Mesenchymal stem cell (in vitro differentiated cells and primary cell): ENCODE data around the gene FOSL2.

ENCODE experiments used
- DNase-seq: peaks from one replicate; pipeline ENCODE4 v3.0.0-alpha.2; 2013
- H2AFZ ChIP-seq: one replicate; pipeline ENCODE4 v1.6.1; 2013; ENCODE audit warnings: low read depth, mild to moderate bottlenecking, control low read depth, inconsistent platforms, low read length, moderate library complexity
- H2AK5ac ChIP-seq: 2 replicates; pipeline ENCODE4 v1.6.1; 2013; ENCODE audit warnings: low read length, moderate library complexity, mild to moderate bottlenecking, inconsistent platforms; ENCODE audit not compliant: severe bottlenecking
- H2BK120ac ChIP-seq: one replicate; pipeline ENCODE4 v1.6.1; 2013; ENCODE audit warnings: low read depth, mild to moderate bottlenecking, inconsistent platforms, low read length, moderate library complexity
- H2BK12ac ChIP-seq, 2 experiments: one replicate each; pipeline ENCODE4 v1.6.1; 2013; ENCODE audit warnings: inconsistent platforms in 2 of 2, low read length in 2 of 2, mild to moderate bottlenecking in 2 of 2, moderate library complexity in 2 of 2, control low read depth in 1 of 2
- H2BK15ac ChIP-seq: one replicate; pipeline ENCODE4 v1.6.1; 2013; ENCODE audit warnings: mild to moderate bottlenecking, low read depth, inconsistent platforms; ENCODE audit not compliant: poor library complexity, severe bottlenecking
- H2BK5ac ChIP-seq: 2 replicates; pipeline ENCODE4 v1.6.1; 2013; ENCODE audit warnings: low read depth, mild to moderate bottlenecking, low read length, control low read depth, inconsistent platforms; ENCODE audit not compliant: poor library complexity, severe bottlenecking
- H3K14ac ChIP-seq, 2 experiments: one replicate each; pipeline ENCODE4 v1.6.1; 2013; ENCODE audit warnings: inconsistent platforms in 2 of 2, low read length in 2 of 2, control low read depth in 1 of 2, mild to moderate bottlenecking in 1 of 2, moderate library complexity in 1 of 2
- H3K18ac ChIP-seq, 2 experiments: one replicate each; pipeline ENCODE4 v1.6.1; 2013; ENCODE audit warnings: inconsistent platforms in 2 of 2, low read length in 2 of 2, control low read depth in 1 of 2, low read depth in 1 of 2, mild to moderate bottlenecking in 1 of 2
- H3K23ac ChIP-seq, 2 experiments: one replicate each; pipeline ENCODE4 v1.6.1; 2013; ENCODE audit warnings: inconsistent platforms in 2 of 2, low read length in 2 of 2, mild to moderate bottlenecking in 2 of 2, moderate library complexity in 2 of 2, control low read depth in 1 of 2
- H3K27ac ChIP-seq: 2 replicates; pipeline ENCODE4 v1.5.1; 2013; ENCODE audit warnings: mild to moderate bottlenecking, moderate library complexity, low read length, control low read depth, inconsistent platforms; ENCODE audit not compliant: poor library complexity, severe bottlenecking
- H3K27me3 ChIP-seq, 2 experiments: 2 replicates each; pipeline versions ENCODE4 v1.6.1 to v1.7.0; 2013; ENCODE audit warnings: low read length in 2 of 2, mild to moderate bottlenecking in 2 of 2, moderate library complexity in 2 of 2, control low read depth in 1 of 2, inconsistent platforms in 1 of 2; ENCODE audit not compliant: control insufficient read depth in 1 of 2, insufficient read depth in 1 of 2
- H3K36me3 ChIP-seq, 2 experiments: 2 replicates each; pipeline versions ENCODE4 v1.6.1 to v1.7.0; 2013; ENCODE audit warnings: low read length in 2 of 2, control low read depth in 1 of 2, inconsistent platforms in 1 of 2, low read depth in 1 of 2, mild to moderate bottlenecking in 1 of 2; ENCODE audit not compliant: insufficient read depth in 2 of 2, control insufficient read depth in 1 of 2
- H3K4ac ChIP-seq, 2 experiments: one replicate each; pipeline ENCODE4 v1.6.1; 2013; ENCODE audit warnings: inconsistent platforms in 2 of 2, low read length in 2 of 2, mild to moderate bottlenecking in 2 of 2, moderate library complexity in 2 of 2, control low read depth in 1 of 2, low read depth in 1 of 2
- H3K4me1 ChIP-seq: 2 replicates; pipeline ENCODE4 v1.6.1; 2013; ENCODE audit warnings: low read depth, low read length, control low read depth; ENCODE audit not compliant: control insufficient read depth, insufficient read depth
- H3K4me2 ChIP-seq: 2 replicates; pipeline ENCODE4 v1.6.1; 2013; ENCODE audit warnings: low read length, mild to moderate bottlenecking, inconsistent platforms; ENCODE audit not compliant: poor library complexity, severe bottlenecking
- H3K4me3 ChIP-seq, 2 experiments: 2 replicates each; pipeline versions ENCODE4 v1.5.1 to v1.7.0; 2013; ENCODE audit warnings: low read length in 2 of 2, mild to moderate bottlenecking in 2 of 2, control low read depth in 1 of 2, low read depth in 1 of 2; ENCODE audit not compliant: insufficient read depth in 1 of 2
- H3K79me1 ChIP-seq: replicated peaks from 2 replicates; pipeline ENCODE4 v1.6.1; 2013; ENCODE audit warnings: mild to moderate bottlenecking, control low read depth, low read length, inconsistent platforms; ENCODE audit not compliant: poor library complexity, severe bottlenecking
- H3K9ac ChIP-seq: 2 replicates; pipeline ENCODE4 v1.7.0; 2013; ENCODE audit warnings: mild to moderate bottlenecking, low read length, moderate library complexity
- H3K9me3 ChIP-seq: 2 replicates; pipeline ENCODE4 v1.7.0; 2013; ENCODE audit warnings: mild to moderate bottlenecking, low read length; ENCODE audit not compliant: control insufficient read depth
- H4K8ac ChIP-seq: one replicate; pipeline ENCODE4 v1.6.1; 2013; ENCODE audit warnings: inconsistent platforms, mild to moderate bottlenecking, low read length, moderate library complexity
- H4K91ac ChIP-seq: one replicate; pipeline ENCODE4 v1.6.1; 2013; ENCODE audit warnings: mild to moderate bottlenecking, low read length, inconsistent platforms
- WGBS: methylation state at CpG from one replicate; pipeline ENCODE4 v1.1.7; 2013; ENCODE audit warnings: mixed read lengths; 5-methylcytosine and 5-hydroxymethylcytosine counted together

Gene FOSL2

GRCh38 chr2:28428486-28428885 lies 35.8 kb downstream of the FOSL2 start:
- H3K27ac ChIP-seq: no peak overlapping the region
- 97% methylated on average over 2 of the region's 3 CpGs for WGBS
- peaks cover 7% of the 10 kb centered on the region for H3K9me3 ChIP-seq
- H2BK120ac ChIP-seq: no peak overlapping the region
- H3K27me3 ChIP-seq: no peaks in the 10 kb centered on the region
- no peaks in the 10 kb centered on the region for H3K36me3 ChIP-seq
- H3K9ac ChIP-seq: no peak overlapping the region
- no peak overlapping the region for H4K8ac ChIP-seq
- no peak overlapping the region for H3K23ac ChIP-seq
- no peak overlapping the region for H3K18ac ChIP-seq
- no peak for DNase-seq
- no peak overlapping the region for H3K4ac ChIP-seq
- peaks cover 6% of the 10 kb centered on the region for H3K4me1 ChIP-seq
- H3K79me1 ChIP-seq: no peaks in the 10 kb centered on the region
- H2AK5ac ChIP-seq: no peak overlapping the region
- no peak overlapping the region for H2AFZ ChIP-seq
- H2BK5ac ChIP-seq: no peak overlapping the region
- no peak overlapping the region for H3K14ac ChIP-seq
- no peak overlapping the region for H3K4me2 ChIP-seq
- no peak overlapping the region for H4K91ac ChIP-seq
- no peak overlapping the region for H3K4me3 ChIP-seq
- H2BK12ac ChIP-seq: no peak overlapping the region
- no peak overlapping the region for H2BK15ac ChIP-seq

- no peak overlapping the region for H4K8ac ChIP-seq
Measured at GRCh38 chr2:28429636-28430376, 37.1 kb downstream of the FOSL2 start.

GRCh38 chr2:28430377-28430765 lies 37.7 kb downstream of the FOSL2 start:
- Histone ChIP-seq H3K4me3 (no peak overlapping the region), H3K23ac (no peak overlapping the region), H2BK12ac (no peak overlapping the region), H3K4me1 (no peaks in the 10 kb centered on the region), H2BK15ac (no peak overlapping the region), H3K4ac (no peak overlapping the region), H3K9ac (no peak overlapping the region), H3K27ac (no peak overlapping the region), H2AK5ac (no peak overlapping the region), H3K18ac (no peak overlapping the region), H3K27me3 (no peaks in the 10 kb centered on the region), H3K79me1 (no peaks in the 10 kb centered on the region), H4K91ac (no peak overlapping the region), H2BK120ac (no peak overlapping the region), H3K9me3 (peaks cover 11% of the 10 kb centered on the region), H3K36me3 (no peaks in the 10 kb centered on the region), H4K8ac (no peak overlapping the region), H2BK5ac (no peak overlapping the region), H3K14ac (no peak overlapping the region), H3K4me2 (no peak overlapping the region), H2AFZ (no peak overlapping the region)
- no peak for DNase-seq
- 96% methylated on average over 5 of the region's 5 CpGs for WGBS

More at GRCh38 chr2:28429636-28430376, 37.1 kb downstream of the FOSL2 start:
- Histone ChIP-seq H3K79me1 (no peaks in the 10 kb centered on the region), H2AFZ (no peak overlapping the region), H3K27ac (no peak overlapping the region), H3K9me3 (peaks cover 11% of the 10 kb centered on the region), H3K14ac (no peak overlapping the region), H2BK5ac (no peak overlapping the region), H2AK5ac (no peak overlapping the region), H3K36me3 (no peaks in the 10 kb centered on the region), H3K27me3 (no peaks in the 10 kb centered on the region), H3K4me3 (no peak overlapping the region), H3K4me1 (no peaks in the 10 kb centered on the region), H2BK120ac (no peak overlapping the region), H3K4me2 (no peak overlapping the region), H2BK12ac (no peak overlapping the region), H2BK15ac (no peak overlapping the region), H3K4ac (no peak overlapping the region), H4K91ac (no peak overlapping the region), H3K9ac (no peak overlapping the region), H3K18ac (no peak overlapping the region), H3K23ac (no peak overlapping the region)
- DNase-seq: no peak
- 95% methylated on average over 2 of the region's 3 CpGs for WGBS

GRCh38 chr2:28430788-28431418 lies 38.2 kb downstream of the FOSL2 start:
- Histone ChIP-seq H3K79me1 (no peaks in the 10 kb centered on the region), H4K91ac (no peak overlapping the region), H3K27ac (no peak overlapping the region), H3K23ac (no peak overlapping the region), H2AK5ac (no peak overlapping the region), H2BK12ac (no peak overlapping the region), H2AFZ (no peak overlapping the region), H2BK5ac (no peak overlapping the region), H3K4me3 (no peak overlapping the region), H4K8ac (no peak overlapping the region), H3K14ac (no peak overlapping the region), H3K9me3 (peaks cover 11% of the 10 kb centered on the region), H3K27me3 (no peaks in the 10 kb centered on the region), H3K9ac (no peak overlapping the region), H2BK120ac (no peak overlapping the region), H3K4me2 (no peak overlapping the region), H3K36me3 (no peaks in the 10 kb centered on the region), H2BK15ac (no peak overlapping the region), H3K18ac (no peak overlapping the region), H3K4ac (no peak overlapping the region), H3K4me1 (peaks cover 2% of the 10 kb centered on the region)
- 86% methylated on average over 5 of the region's 6 CpGs for WGBS
- no peak for DNase-seq
